Measurements from ENCODE around the gene THBD. TPM values are rescaled to one million over a fixed set of nuclear protein-coding genes. Genes with fewer than 3 reads are reported as not detected.
A peak's percentile ranks its signal among the peaks of the same experiment; 100 is the strongest.

The THBD gene
- total RNA-seq, 1 donor from 2014 or later = 77.6 TPM

DNA sequence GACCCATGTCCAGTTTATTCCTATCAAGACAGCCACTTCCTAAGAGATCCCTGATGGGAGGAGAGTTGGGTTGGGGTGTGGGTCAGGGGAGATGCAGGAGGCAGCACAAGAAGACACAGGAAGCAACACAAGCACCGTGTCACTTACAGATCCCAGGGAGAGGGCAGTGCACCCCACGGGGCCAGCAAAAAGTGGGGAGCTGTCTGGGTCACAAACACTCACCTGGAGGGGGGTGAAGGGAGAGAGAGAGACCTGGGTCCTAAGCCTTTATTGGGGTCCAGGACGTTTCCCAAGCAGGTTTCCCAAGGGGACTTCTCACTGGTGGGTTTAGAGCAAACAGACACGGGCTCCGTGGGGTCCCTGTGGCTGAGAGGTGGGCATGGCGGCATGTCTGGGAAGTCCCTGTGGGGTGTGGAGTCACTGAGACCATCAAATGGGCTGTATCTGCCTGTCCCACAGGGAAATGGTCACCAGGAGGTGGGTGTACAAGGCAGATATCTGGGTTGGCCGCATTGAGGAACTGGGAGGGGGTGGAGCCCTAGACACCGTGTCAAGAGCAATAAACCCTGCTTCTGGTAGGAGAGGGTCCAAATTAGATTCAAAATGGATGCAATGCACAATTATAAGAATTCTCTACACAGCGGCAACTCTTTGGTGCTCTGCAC lies 38.2 kb upstream of the THBD start:
- peak; percentile 61 for DNase-seq
- Histone ChIP-seq H3K4me1 (peaks cover 44% of the 10 kb centered on the region), H3K27me3 (ENCODE audit: low read depth) (no peaks in the 10 kb centered on the region), H3K36me3 (no peaks in the 10 kb centered on the region), H3K27ac (peak overlapping the region; percentile 93), H3K9me3 (no peaks in the 10 kb centered on the region), H3K4me3 (no peak overlapping the region)
- ATAC-seq = peak in 1 of 2 donors; percentile 40
- intact Hi-C loops (cut with DNase I) = no loop called here
- TF ChIP-seq, protein P1, sequence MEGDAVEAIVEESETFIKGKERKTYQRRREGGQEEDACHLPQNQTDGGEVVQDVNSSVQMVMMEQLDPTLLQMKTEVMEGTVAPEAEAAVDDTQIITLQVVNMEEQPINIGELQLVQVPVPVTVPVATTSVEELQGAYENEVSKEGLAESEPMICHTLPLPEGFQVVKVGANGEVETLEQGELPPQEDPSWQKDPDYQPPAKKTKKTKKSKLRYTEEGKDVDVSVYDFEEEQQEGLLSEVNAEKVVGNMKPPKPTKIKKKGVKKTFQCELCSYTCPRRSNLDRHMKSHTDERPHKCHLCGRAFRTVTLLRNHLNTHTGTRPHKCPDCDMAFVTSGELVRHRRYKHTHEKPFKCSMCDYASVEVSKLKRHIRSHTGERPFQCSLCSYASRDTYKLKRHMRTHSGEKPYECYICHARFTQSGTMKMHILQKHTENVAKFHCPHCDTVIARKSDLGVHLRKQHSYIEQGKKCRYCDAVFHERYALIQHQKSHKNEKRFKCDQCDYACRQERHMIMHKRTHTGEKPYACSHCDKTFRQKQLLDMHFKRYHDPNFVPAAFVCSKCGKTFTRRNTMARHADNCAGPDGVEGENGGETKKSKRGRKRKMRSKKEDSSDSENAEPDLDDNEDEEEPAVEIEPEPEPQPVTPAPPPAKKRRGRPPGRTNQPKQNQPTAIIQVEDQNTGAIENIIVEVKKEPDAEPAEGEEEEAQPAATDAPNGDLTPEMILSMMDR (IDR thresholded peaks at IDR 0.05) = no peak

DNA sequence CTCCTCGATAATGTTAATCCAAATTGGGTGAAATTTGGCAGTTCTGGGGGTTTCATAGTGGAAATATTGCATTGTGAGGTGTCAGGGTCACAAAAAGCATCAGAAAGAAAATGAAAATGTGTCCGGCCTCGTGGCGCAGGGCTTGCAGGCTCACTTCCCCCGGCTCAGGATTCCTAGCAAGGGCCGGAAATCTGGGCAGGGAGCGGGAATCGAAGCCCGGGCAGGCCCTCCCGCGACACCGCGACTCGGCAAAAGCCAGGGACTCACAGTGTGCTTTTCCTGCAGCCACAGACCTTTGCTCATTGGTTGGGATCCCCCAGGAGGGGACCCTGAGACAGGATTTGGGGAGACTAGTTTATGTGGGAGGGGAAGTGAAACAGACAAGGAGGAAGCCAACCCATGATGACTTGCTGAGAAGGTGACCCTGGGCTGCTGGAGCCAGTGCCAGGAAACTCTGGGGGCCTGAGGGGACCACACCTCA lies 37.5 kb upstream of the THBD start:
- no peaks in the 10 kb centered on the region for H3K9me3 ChIP-seq
- no peak overlapping the region for H3K4me3 ChIP-seq
- peak; percentile 65 for DNase-seq
- H3K27me3 ChIP-seq (ENCODE audit: low read depth) = no peaks in the 10 kb centered on the region
- intact Hi-C loops (cut with DNase I) = no loop called here
- peak; percentile 17 to 30 for ATAC-seq
- H3K27ac ChIP-seq = peak overlapping the region; percentile 93
- H3K4me1 ChIP-seq = peaks cover 52% of the 10 kb centered on the region
- no peaks in the 10 kb centered on the region for H3K36me3 ChIP-seq
- TF ChIP-seq, protein P1 (IDR thresholded peaks at IDR 0.05) = no peak

DNA sequence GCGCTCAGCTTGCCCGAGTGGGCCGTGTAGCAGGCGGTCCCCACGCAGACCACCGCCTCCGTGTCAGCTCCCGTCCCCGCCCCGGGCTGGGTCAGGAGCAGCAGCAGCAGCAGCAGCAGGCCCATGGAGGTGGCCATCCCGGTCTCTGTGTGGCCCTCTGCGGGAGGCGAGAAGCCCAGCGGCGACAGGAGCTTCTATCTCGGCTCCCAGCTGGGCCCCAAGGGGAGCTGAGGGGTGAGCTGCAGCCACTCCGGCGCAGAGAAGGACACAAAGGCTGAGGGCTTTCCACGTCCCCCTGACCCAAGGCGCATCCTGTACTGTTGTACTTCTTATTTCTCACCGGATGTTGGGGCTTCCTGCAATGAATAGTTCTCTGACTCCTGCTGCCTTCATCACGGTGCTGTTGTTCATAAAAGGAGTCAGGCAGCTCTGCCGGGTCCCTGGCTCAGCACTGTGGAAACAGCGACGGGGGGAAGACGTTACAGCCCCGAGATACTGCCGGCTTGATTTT lies 36.6 kb upstream of the THBD start, which contains the start of gene CD93:
Gene CD93 (minus strand): TSS at position 269 of the 511 bp plus-strand sequence. CDS start 132 bp downstream, at position 137.
- intact Hi-C loops (cut with DNase I) = no loop called here
- Histone ChIP-seq H3K27me3 (ENCODE audit: low read depth) (no peaks in the 10 kb centered on the region), H3K4me1 (peaks cover 52% of the 10 kb centered on the region), H3K9me3 (no peaks in the 10 kb centered on the region), H3K4me3 (peak within 1 kb of the TSS; percentile 56), H3K27ac (peak within 1 kb of the TSS; percentile 93), H3K36me3 (no peaks in the 10 kb centered on the region)
- ATAC-seq (peak; percentile 8 to 17), DNase-seq (peak; percentile 55)
- TF ChIP-seq, protein P1 (IDR thresholded peaks at IDR 0.05) = no peak

DNA sequence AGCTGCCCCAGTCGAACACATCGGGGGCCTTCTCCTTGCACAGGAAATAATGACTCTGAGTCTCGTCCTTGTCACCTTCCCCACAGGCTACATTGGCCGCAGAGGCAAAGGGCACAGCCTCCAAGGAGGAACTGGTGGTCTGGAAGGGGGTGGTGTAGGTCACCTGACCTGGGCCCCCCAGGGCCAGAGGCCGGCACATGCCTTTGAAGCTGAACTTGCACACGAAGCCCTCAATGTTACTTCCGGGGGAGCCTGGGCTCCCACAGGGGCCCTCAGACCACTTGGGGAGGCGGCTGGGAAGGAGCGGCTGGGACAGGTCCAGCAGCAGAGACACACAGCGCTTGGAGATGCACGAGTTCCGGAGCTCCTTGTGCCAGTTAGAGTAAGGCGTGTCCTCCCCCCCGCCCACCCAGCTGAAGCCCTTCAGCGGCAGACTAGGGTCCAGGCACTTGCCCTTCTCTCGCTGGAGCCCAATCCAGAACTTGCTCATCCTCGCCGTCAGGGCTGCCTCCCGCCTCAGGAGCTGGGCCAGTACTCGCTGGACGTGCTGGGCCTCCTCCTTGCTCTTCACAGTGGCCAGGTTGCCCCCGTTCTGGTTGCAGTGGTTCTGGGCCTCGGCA lies 36.1 kb upstream of the THBD start:
- intact Hi-C loops (cut with DNase I) = no loop called here
- peaks cover 58% of the 10 kb centered on the region for H3K4me1 ChIP-seq

DNA sequence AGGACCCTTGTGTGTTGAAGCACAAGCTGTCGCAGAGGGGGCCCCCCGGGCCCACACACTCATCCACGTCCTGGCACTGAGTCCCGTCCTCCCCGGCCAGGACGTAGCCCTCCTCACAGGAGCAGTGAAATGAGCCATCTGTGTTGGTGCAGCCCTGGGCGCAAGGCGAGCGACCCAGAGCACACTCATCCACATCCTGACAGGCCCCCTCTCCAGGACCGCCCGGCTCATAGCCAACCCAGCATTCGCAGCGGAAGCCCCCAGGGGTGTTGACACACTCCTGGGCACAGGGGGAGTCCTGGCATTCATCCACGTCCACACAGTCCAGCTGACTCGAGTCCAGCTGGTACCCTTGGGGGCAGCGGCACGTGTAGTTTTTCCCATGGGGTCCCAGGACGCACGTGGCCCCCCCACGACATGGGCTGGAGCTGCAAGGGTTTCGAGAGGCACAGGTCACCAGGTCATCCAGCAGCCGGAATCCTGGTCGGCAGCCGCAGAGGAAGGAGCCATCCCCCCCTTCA lies 35.4 kb upstream of the THBD start:
- Histone ChIP-seq H3K9me3 (no peaks in the 10 kb centered on the region), H3K27me3 (ENCODE audit: low read depth) (no peaks in the 10 kb centered on the region), H3K4me1 (peaks cover 61% of the 10 kb centered on the region), H3K4me3 (peak overlapping the region; percentile 56), H3K36me3 (no peaks in the 10 kb centered on the region), H3K27ac (peak overlapping the region; percentile 93)
- DNase-seq (no peak), ATAC-seq (no peak)
- TF ChIP-seq, protein P1 (IDR thresholded peaks at IDR 0.05) = no peak
- intact Hi-C loops (cut with DNase I) = no loop called here

More for the DNA sequence above, 36.1 kb upstream of the THBD start:
- DNase-seq = peak; percentile 53
- peak overlapping the region; percentile 93 for H3K27ac ChIP-seq
- no peak for ATAC-seq
- no peaks in the 10 kb centered on the region for H3K36me3 ChIP-seq
- no peaks in the 10 kb centered on the region for H3K9me3 ChIP-seq
- TF ChIP-seq, protein P1 (IDR thresholded peaks at IDR 0.05) = no peak
- H3K4me3 ChIP-seq = peak overlapping the region; percentile 56
- no peaks in the 10 kb centered on the region for H3K27me3 ChIP-seq (ENCODE audit: low read depth)

All from lower lobe of right lung (tissue), 2 donors.